Measurements from ENCODE around the gene NRG3.

The NRG3 gene

GRCh38 chr10:81874875-81875466 is at the start of gene NRG3:
TSS of gene NRG3 (plus strand) at chr10:81875194.
- DNase-seq (ENCODE audit: low read depth) = no peak

DNA sequence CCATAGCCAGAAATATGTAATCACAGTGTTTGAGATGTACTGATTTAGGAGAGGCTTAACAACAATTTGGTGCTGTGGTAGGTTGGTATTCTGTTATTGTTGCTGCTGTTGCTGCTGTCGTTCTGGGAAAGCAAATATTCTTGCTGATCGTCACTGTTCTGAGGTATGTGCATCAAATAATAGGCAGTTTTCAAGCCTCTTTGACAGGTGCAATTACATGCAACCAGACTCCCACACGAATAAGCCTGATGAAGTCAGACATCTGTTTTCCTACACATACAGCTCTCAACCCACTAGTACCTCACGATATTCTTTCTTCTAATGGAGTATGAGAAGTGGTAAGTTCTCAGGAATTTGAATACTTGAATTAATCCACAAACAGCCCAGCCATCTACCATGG is 46.7 kb upstream of the NRG3 start:
- DNase-seq (ENCODE audit: low read depth) = no peak

DNA sequence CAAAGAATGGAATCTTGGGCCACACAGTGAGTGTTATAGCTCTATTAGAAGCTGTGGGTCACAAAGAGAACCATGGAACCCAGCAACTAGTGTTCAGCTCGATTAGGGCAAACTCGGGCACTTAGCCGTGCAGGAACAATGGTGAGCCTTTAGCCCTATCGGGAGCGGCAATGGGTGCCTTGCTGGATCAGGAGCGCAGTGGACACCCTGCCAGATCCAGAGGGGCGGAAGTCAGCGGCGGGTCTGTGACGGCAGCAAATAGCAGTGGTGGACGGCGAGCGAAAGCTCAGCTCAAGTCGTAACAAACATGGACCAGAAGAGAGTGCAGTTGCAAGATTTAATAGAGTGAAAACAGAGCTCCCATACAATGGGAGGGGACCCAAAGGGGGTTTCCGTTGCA is 43.9 kb upstream of the NRG3 start:
- DNase-seq (ENCODE audit: low read depth) = no peak

GRCh38 chr10:81838950-81839349 is 36.0 kb upstream of the NRG3 start:
- no peak for DNase-seq (ENCODE audit: low read depth)

DNA sequence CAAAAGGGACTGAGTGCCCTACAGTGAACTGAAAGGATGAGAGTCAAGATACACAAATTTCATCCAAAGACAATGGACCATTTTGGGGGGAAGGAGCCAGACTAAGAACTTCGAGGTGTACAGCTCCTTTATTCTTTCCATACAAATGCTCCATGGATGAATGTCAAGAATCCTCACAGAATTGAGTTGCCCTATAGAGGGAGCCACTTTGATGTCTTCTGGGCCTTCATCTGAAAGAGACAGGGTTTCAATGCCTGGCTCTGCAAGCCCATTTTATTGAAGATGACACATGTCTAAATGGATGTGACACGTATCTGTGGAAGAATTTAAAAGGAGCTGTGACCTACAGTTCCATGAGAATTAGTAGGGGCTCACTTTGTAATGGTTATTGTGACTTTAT is 32.0 kb upstream of the NRG3 start:
- DNase-seq (ENCODE audit: low read depth) = no peak

- DNase-seq (ENCODE audit: low read depth) = no peak
Observed at GRCh38 chr10:81847675-81848074, 27.3 kb upstream of the NRG3 start.

DNA sequence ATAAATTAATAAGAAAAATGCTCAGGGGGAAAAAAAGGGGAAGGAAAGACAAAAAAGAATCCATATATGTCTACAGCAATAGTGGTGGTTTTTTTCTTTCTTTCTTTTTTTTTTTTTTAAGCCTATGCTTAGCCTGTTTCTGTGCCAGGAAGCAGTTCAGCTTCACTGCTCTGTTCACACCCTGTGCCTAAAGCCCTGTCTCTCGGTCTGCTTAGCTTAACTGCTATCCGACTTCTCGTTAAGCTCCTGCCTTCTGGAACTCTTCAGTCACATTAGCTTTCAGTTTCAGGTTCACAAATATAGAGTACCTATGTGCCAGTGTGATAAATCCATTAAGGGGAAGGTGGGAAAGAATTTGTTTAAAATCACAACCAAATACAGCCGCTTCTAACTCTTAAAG is 26.5 kb upstream of the NRG3 start:
- DNase-seq (ENCODE audit: low read depth) = no peak

GRCh38 chr10:81848931-81849330 is 26.1 kb upstream of the NRG3 start:
- no peak for DNase-seq (ENCODE audit: low read depth)

- DNase-seq (ENCODE audit: low read depth) = no peak
Observed at GRCh38 chr10:81862596-81862995, 12.4 kb upstream of the NRG3 start.

- no peak for DNase-seq (ENCODE audit: low read depth)
Observed at GRCh38 chr10:81863771-81864170, 11.2 kb upstream of the NRG3 start.

- no peak for DNase-seq (ENCODE audit: low read depth)
Observed at GRCh38 chr10:81865581-81865980, 9.4 kb upstream of the NRG3 start.

DNA sequence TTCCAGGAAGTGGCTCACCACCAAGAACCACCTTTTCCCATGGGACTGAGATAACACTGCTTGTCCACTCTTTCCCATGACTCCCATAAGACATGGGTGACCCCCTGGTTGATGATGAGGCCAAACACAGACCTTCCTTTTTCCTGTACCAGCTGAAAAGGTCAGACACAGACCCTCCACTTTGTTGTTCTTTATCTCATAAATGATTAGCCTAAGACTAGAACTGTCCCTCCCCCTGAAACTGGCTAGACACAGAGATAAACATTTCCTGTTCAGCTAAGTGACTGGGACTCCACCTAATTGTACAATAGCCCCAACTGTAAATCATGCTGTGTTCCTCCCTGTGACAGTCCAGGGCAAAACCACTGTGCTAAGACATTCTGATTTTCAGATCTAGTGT is 8.2 kb upstream of the NRG3 start:
- DNase-seq (ENCODE audit: low read depth) = no peak

GRCh38 chr10:81870472-81870871 is 4.5 kb upstream of the NRG3 start:
- DNase-seq (ENCODE audit: low read depth) = no peak

DNA sequence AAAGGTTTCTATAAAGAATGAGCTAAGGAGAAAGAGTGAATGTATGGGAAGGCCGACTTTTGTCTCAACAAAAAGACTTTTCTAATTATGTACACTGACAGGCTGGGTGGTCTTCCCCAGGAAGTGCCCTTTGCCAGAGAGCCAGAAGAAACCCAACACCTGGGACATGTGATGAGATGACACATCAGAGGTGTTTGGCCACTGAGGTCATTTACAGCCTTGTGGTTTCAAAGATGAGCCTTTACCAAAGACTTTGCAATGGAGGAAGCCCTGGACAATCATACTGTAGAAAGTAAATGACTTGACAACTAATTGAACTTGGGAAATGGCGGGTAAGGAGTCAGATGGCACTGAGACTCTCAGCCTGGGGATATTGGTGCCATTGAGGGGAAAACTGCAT is 3.4 kb upstream of the NRG3 start:
- no peak for DNase-seq (ENCODE audit: low read depth)

DNA sequence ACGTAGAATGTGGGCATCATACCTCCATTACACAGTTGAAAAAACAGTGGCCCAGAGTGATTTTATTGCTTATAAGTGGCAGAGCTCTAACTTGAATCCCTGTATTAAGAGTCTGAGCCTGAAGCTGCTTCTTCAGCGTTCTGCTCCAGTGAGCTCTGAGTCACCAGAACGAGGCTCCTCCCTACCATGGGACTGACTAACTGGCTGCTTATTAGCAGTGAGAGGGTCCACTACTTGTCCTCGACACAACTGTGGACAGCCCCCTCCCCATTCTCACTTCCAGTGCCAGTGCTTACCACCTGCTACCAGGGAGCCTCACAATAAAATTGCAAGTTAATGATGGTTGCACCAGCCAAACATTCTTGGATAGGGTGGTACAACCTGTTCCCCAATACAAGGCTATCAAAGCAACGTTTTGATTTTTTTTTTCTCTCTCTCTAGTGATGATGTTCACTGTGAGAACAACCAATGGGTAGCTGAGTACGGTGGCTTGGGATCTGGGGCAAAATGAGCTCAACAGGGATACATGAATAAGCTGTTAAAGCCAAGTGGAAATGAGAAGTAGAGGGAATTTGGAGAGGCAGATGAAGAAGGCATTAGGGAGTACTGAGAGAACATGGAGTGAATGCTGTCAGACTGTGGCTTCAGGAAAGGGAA is 2.7 kb upstream of the NRG3 start:
- DNase-seq (ENCODE audit: low read depth) = no peak

DNA sequence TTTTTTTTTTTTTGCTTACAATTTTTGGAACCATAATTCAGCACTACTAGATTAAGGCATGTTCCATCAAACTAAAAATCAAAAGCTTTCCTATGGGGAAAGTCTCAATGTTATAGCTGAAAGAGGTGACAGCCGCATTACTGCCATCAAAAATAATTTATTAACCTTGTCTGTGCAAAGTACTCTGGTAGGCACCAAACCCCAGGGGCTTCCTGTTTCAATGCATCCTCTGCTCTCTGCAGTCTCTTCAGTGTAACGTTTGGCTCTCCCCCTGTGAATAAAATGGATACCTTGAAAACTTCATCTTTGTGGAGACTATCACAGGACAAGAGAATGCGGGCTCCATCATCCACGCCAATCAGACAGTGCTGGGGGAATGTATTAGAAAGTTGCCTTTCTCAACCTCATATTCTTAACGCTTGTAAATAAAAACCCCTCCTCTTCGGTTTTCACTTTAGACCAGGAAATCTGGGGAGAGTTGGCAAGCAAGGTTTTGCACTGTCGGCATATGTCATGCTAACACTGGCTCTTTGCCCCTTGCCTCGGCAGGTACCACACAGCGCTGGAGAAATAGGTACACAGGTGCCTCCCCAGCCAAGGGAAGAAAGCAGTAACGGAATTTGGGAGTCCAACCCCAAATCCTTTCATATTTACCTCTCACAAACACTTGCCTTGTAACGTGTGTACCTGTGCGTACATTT is 1.6 kb upstream of the NRG3 start:
- no peak for DNase-seq (ENCODE audit: low read depth)

- DNase-seq (ENCODE audit: low read depth) = no peak
Observed at GRCh38 chr10:81873932-81874816, 820 bp upstream of the NRG3 start.

DNA sequence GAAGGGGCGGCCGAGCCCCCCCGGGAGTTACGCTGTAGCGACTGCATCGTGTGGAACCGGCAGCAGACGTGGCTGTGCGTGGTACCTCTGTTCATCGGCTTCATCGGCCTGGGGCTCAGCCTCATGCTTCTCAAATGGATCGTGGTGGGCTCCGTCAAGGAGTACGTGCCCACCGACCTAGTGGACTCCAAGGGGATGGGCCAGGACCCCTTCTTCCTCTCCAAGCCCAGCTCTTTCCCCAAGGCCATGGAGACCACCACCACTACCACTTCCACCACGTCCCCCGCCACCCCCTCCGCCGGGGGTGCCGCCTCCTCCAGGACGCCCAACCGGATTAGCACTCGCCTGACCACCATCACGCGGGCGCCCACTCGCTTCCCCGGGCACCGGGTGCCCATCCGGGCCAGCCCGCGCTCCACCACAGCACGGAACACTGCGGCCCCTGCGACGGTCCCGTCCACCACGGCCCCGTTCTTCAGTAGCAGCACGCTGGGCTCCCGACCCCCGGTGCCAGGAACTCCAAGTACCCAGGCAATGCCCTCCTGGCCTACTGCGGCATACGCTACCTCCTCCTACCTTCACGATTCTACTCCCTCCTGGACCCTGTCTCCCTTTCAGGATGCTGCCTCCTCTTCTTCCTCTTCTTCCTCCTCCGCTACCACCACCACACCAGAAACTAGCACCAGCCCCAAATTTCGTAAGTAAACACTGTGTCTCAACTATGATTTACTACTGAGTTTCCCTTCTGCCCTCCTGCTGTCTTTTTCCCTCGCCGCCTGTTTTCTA is 666 bp downstream of the NRG3 start:
- DNase-seq (ENCODE audit: low read depth) = no peak

- no peak for DNase-seq (ENCODE audit: low read depth)
Observed at GRCh38 chr10:81876253-81877077, 1.5 kb downstream of the NRG3 start.

GRCh38 chr10:81877596-81877995 is 2.6 kb downstream of the NRG3 start:
- DNase-seq (ENCODE audit: low read depth) = no peak

GRCh38 chr10:81882011-81882410 is 7.0 kb downstream of the NRG3 start:
- no peak for DNase-seq (ENCODE audit: low read depth)
